SK-N-DZ (cell line): ENCODE data around the gene C6orf132.
A peak's percentile ranks its signal among the peaks of the same experiment; 100 is the strongest.
"Not testable (repeated sequence)": the region's sequence is repeated elsewhere in the genome, so short reads cannot be mapped to it uniquely, and the experiment has no call there.

ENCODE experiments used
- DNase-seq: peaks from one replicate; pipeline ENCODE4 v3.0.0-alpha.2; 2015; ENCODE audit warnings: low spot score

C6orf132 gene

DNA sequence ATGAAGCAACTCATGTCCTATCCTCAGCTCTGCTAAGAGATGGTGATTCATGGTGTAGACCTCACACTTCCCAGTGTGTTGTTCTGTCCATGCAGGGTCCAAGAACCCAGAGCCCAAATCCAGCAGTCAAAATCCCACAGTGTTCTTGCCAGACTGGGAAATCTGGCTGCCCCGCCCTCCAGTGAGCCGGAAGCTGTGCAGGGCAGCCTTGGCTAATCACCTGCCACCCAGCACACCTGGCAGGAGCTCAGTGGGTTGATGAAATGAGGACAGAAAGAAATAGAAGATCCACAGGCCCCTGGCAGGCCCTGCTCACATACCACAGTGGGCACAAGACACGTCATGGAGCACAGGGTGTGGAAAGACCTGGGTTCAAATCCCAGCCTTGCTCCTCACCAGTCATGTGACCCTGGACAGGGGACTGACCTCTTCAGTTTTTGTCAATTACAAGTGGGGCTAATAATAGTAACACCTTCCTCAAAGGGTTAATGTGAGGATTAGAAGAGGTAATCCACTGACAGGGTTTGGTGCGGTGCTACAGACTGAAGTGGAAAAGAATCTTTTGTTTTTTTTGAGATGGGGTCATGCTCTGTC is 17.1 kb upstream of the C6orf132 start:
- no peak for DNase-seq

DNA sequence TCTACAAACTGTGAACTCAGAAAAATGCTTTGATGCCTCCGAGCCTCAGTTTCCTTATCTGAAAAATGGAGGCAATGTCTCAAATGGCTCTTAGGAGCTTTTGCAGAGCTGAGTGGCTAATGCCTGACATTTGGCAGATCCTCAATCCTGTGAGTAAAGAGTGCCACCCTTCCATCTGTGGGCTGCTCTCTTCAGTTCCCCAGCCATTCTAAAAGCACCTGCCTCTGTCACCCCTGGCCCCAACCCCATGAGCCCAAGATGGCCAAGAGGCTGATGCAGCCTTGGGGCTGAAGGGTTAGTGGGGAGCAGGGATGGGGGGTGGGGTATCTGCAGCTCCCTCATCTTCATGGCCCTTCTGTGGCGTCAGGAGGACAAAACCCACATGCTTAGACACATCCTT is 16.2 kb upstream of the C6orf132 start:
- DNase-seq: no peak

DNA sequence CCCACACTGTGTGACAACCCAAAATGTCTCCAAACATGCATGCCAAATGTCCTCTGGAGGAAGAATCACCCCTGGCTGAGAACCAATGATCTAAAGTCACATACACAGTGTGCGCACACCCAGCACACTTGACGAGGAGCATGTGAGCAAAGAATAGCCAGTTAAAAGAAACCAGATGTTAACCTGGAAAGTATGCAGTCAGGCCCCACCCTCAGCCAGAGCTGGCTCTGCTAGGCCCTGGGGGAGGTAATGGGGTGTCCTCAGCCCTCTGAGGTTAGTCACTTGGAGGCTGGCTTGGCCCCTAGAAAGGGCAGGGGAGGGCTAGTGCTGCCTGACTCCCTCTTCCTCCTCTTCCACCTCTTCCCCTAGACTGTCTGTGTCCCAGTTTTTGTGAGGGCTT is 15.6 kb upstream of the C6orf132 start:
- no peak for DNase-seq

DNA sequence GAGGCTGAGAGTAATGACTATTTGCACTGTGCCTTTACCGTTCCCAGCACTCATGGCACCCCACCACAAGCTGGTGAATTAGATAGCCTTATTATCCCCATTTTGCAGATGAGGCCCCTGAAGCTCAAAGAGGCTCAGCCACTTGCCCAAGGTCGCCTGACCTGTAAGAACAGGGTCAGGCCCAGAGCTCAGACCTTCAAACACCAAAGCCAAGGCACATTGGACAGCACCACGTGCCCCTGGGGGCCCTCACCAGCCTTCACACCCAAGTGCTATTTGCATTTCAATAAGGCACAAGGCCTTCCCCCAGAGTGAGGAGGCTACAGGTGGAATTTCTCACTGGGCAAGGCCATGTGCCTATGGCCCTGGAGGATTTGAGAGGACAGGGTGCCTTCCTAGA is 14.2 kb upstream of the C6orf132 start:
- DNase-seq: no peak

DNA sequence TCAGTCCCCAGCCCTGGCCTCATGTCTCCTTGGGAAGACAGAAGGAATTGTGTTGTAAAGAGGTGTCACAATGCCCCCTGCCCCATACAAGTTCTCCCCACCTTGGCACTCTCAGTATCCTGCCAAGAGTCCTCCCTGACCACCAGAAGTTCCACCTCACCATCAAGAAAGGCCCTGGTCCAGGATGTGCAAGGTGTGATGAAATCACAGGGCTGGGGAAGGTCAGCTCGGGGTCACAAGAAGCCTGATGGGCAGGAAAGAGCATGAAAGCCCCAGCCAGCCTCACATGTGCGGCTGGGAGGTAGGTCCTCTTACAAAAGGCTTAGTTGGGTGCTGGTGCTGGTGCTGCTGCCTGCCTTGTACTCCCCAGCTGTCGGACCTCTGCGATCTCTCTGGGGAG is 12.9 kb upstream of the C6orf132 start:
- no peak for DNase-seq

DNA sequence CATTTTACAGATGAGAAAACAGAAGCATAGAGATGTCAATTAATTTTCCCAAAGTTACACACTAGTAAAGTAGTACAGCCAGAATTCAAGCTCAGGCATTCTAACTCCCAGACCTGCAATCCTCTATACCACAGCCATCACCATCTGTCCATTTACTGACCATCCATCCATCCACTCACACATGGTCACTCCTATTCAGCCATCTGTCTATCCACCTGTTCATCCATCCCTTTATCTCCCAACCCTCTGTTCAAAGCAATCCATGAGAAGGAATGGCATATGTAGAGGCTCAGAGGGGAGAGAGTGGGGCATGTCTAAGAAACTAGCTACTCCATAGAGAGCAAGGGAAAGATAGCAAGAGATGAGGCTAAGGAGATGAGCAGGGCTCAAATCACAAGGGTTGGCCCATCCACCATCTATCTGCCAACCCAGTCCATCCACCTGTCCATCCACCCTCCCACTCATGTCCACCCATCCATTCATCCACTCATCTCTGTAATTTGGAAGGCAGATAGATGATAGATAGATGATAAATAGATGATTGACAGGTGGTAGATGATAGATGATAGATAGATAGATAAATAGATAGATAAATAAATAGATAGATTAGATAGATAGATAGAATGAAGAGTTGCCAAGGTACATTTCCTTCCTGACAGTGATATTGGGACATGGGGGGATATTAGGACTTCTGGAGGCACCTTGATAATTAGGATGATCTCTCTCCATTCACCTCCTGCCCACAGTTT is 12.2 kb upstream of the C6orf132 start:
- DNase-seq: no peak

DNA sequence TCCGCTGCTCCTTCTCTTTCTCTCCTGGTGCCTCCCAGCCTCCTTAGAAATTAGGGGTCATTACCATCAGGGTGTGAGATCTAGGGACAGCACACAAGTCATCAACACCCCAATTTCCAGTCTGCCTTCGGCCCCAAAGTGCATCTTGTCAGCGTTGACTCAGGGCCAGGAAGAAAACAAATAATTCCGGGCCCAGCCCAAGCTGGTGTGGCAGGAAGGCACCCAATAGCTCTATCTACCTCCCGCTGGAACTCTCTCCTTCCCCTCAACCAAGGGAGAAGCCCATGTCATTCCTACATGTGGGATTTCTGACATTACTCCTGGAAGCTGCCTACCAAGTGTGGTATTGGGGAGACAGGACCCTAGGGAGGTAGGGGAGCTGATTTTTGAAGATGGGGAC is 11.5 kb upstream of the C6orf132 start:
- DNase-seq: no peak

DNA sequence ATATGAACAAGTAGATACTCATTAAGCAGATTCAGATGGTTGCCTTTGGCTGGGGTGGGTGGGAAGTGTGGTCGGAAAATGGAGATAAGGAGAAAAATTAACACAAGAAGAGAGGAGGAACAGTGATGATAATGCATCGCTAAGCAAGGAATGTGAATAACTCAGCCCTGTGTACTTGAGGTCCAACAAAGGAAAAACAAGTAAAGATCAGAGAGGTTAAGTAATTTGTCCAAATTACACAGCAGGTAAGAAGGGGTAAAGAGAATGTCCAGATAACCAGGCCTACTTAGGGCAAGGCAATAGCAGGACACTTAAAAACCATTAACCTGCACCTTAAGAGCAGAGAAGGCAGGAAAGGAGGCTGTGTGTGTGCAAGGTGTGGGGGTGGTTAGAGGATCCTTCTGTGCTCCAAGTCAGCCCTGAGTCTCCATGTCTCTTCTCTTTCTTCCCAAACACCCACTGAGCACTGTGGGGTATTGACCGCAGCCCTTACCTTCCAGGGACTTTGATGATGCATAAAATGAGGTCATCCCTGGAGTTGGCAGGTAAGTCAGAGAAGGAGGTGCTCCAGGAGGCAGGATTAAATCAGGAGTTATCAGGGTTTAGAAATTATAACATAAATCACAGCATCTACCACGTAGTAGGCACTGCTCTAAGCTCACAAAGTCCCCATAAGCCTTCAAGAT is 10.3 kb upstream of the C6orf132 start:
- DNase-seq: not testable (repeated sequence)

DNA sequence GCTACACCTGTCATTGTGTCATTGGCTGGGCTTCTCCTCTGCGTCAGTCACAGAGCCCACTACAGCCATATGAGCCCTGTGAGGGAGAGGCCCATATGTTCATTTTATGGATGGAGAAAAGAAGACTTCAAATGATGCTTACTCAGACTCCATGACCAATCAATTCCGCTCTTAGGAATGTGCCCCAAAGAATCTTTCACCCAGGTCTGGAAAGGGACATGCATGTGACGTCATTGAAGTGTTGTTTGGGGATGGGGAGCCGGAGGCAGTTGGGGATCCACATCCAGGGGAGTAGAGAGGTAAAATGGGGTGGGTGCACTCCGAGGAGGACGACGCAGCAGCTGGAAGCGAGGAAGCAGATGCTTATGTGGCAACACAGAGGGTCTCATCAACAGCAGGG is 9.6 kb upstream of the C6orf132 start:
- DNase-seq: no peak

DNA sequence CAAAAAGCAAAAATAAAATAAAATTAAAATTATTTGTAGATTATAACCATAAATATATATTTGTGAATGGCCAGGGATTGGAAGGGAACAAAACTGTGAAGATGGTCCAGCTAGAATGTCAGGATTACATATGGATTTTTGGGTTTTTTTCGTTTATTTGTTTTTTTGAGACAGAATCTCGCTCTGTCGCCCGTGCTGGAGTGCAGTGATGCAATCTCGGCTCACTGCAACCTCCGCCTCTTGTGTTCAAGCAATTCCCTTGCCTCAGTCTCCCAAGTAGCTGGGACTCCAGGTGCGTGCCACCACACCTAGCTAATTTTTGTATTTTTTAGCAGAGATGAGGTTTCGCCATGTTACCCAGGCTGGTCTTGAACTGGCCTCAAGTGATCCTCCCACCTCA is 7.8 kb upstream of the C6orf132 start:
- no peak for DNase-seq

DNA sequence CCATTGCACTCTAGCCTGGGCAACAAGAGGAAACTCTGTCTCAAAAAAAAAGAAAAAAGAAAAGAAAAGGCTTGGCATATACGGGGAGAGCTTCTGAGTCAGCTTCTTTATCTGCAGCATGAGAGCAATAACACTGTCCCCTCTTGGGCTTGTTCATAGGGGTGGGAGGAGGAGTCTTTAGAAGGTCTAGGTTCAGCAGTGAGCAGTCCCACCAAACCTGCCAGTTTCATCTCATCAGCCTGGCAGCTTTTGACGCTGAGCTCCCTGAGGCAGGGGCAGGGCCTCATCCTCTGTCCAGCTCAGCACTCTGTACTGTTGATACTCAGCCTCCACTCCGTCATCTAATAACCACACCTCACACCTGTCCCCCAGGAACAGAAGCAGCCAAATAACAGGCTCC is 5.6 kb upstream of the C6orf132 start:
- DNase-seq: no peak

DNA sequence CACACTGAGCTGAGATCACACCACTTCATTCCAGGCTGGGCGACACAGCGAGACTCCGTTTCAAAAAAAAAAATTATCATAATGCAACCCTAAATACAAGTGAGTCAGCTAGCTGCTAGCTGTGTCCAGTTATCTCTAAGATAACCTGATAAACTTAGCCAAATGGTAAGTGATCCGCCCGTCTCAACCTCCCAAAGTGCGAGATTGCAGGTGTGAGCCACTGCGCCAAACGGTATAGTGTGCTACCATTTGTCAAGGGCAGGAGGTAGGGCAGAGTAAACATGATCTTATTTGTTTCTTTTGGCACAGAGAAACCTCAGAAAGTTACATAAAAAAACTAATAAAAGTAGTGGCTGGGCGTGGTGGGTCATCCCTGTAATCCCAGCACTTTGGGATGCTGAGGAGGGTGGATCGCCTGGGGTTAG is 4.7 kb upstream of the C6orf132 start:
- DNase-seq: no peak

DNA sequence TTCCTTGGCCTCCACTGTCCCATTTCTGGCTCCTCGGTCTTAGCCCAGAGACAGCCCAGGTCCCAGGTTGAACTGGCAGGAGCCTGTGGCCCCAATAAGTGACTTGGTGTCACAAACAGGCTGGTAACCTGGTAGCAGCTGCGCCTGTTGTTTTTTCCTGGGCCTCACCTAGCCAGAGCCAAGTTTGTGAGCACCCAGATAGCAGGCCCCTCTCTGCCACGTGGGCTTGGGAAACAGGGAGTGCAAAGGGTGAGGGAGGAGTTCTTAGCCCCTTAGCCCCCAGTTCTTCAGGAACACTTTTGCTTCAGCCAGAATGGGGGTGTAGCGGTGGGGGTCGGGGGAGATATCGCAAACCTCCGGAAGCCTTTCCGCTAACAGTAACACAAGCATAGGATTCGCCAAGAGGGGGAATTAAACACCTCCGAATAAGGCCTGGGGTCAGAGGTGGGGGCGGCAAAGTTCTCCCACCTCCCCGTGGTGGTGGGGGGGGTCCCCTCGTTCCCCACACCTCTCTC is 760 bp downstream of the C6orf132 start:
- DNase-seq: peak; percentile 40

DNA sequence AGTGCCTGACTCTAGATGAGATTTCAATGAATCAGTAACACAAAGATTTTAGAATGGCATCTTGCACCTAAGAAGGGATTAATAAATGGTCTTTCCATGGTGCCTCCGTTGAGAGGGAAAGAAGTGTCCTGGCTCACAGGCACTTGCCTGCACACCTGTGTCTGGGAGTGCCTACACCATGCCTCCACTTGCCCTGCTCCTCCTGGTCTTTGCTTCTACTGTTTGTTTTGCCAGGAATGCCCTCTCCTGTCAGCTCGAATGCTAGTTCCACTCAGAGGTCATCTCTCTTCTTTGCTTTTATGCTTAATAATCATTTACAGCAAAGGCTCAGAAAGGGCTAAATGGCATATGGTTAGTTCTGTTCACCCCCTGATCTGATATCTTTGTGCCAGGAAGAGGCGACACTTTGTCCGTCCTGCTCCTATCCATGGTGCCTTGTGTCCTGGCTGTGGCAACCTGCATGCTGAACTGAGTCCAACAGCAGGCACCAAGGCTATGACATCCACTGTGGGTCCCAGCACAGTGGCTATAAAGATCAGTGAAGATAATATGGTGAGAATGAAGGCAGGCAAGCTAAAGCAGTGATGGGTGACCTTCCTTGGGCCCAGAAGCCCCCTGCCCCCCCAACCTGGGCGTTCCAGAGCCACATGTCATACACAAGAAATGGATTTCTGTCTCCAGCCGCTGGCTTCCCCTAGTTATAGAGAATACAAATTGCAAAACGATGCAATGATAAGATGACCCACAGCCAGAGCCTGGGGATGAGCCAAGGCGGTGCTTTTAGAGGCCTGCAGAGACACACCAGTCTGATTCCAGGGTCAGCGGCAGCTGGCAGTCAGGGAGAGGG is 1.4 kb downstream of the C6orf132 start:
- peak; percentile 65 for DNase-seq

DNA sequence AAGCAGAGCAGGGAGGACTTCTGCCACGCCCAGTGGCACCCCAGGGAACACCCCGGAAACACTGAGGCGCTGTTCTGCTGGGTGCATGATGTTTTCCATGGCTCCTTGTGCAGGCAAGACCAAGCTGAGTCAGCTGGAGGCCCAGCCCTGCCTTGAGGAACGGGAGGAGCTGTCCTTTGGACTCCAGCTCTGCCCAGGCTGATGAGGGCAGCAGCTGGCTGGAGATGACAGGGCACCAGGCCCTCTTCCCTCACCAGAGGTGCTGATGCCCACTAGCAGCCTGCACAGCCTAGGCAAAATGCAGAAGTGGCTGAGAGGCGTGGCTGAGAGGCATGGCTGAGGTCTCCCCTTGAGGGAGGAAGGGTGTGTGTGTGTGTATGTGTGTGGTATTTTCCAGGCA is 2.4 kb downstream of the C6orf132 start:
- DNase-seq: no peak

DNA sequence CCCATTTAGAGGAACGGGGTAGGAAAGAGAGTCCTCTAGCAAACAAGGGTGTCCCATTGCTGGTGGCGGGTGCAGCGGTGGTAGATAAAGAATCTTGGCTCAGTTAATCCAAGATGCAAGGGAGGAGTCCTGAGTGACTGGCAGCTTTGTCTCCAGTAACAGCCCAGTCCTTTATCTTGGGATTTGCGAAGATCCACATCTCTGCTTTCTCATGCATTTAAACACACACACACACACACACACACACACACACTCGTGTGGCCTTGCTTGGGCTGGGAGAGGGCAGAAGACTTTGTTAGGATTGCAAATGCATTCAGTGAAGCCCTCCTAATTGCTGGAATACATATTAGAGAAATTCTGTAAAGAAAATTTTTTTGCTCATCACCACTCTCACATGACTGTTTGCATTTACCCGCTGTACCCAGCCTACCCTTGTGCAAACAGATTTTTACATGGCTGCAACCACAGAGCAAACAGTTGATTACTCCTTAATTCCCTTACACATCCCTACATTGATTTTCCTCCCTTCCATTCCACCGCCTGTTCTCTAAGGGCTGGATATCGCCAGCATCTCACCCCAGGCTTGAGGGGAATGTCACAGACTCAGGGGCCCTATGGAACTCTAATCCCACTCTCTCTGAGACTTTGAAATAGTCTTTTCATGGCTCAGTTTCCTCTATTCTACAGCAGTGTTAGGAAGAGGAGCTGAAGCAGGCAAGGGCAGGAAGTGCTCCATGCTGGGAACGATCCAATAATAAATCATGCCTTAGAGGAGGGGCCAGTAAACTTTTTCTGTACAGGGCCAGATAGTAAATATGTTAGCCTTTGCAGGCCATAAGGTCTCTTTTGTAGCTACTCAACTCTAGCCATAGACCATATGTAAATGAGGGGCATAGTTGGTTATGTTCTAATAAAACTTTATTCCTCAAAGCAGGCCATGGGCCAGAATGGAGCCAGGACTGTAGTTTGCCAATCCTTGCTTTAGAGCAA is 3.5 kb downstream of the C6orf132 start:
- DNase-seq: no peak

DNA sequence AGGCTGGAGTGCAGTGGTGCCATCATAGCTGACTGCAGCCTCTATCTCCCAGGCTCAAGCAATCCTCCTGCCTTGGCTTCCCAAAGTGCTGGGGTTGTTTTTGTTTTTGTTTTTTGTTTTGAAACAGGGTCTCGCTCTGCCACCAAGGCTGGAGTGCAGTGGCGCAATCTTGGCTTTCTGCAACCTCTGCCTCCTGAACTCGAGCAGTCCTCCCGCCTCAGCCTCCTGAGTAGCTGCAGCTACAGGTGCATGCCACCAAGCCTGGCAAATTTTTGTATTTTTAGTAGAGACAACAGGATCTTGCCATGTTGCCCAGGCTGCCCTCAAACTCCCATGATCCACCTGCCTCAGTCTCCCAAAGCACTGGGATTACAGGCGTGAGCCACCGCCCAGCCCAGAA is 4.2 kb downstream of the C6orf132 start:
- no peak for DNase-seq

DNA sequence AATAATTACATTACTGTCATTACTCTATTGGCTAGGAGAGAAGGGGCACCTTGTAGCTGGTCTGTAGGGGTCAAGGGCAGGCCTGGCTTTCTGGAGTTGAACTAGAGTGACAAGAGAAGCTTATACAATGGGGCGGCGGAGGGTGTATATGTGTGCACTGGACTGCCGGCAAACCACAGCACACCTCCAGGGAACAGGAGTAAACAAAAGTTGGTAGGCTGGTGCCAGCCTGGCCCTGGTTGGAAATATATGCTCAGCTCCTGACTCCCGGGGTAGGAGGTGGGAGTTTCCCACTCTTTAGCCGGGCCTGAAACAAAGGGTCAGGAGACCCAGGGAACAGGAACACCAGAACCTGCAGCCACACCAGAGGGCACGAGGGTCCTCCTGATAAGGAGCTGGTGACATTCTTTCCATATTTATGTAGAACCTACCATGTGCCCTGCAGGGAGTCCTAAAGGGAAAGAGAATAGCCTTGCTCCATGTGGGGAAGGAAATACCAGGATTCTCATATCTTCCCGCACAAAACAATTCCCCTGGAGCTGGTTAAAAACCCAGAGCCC is 5.1 kb downstream of the C6orf132 start:
- DNase-seq: no peak

DNA sequence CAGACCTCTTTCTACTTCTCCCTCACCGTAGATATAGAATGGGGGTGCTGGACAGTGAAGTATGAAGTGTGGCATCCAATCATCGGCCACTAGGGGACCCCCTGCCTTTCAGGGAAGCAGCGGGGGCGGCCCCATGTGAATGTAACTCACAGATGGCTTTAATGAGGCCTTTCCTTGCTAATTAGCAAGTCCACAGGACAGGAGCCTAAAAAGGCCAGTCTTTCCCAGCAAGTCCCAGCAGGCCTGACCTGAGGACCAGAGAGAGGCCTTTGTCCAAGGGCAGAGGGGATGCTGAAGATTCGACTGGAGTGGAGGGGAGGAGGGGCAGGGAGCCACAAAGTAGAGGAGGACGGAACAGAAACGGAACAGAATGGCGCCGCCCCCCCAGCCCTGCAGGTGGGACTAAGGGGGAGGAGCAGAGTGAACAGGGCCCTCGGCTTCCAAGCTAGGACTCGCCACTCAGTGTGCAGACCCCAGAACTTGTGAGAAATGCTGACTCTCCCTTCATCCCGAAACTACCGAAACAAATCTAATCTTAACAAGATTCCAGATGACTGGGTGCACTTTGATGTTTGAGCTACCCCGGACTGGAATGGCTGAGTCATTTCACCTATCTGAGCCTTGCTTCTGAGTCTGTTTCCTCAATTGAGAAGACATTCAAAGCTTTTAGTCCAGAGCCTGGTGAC is 5.8 kb downstream of the C6orf132 start:
- DNase-seq: peak; percentile 82

DNA sequence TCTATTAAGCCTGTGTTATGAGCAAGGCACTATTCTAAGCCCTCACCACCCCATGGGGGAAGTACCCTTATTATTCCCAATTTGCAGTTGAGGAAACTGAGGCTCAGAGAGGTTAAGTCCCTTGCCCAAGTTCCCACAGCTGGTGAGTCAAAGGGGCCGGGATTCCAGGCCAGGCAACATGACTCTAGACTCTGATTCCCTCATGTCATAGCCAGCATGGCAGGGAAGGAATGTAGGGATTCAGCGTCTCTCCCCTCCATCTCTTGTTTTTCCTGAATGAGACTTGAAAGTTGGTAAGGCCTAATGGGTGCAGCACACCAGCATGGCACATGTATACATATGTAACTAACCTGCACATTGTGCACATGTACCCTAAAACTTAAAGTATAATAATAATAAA is 6.7 kb downstream of the C6orf132 start:
- DNase-seq: no peak
